Activated CD8-positive, alpha-beta T cell treated with anti-CD3 and anti-CD28 coated beads for 36 hours (primary cell): Measurements from ENCODE around the gene LYL1. TPM values are rescaled to one million over a fixed set of nuclear protein-coding genes. Genes with fewer than 3 reads are reported as not detected.

Source experiments
- ATAC-seq: fragments of 200-7000 bp; cut with Tn5 transposase; one replicate; pipeline ENCODE4 v1.10.0; 2021; ENCODE audit warnings: mild to moderate bottlenecking, moderate library complexity
- CTCF ChIA-PET: fragments of 350-600 bp; sonication (Branson Sonifier 250); formaldehyde crosslinking; loops from one replicate; lab custom pipeline; 2021; ENCODE audit warnings: antibody characterized with exemption; lab: Charles Lee
- POLR2A ChIA-PET: fragments of 350-600 bp; sonication (Branson Sonifier 250); formaldehyde crosslinking; loops from one replicate; lab custom pipeline; 2021; ENCODE audit warnings: antibody characterized with exemption; lab: Charles Lee
- DNase-seq: peaks from one replicate; pipeline ENCODE4 v3.0.0-alpha.2; 2020
- H3K27ac Mint-ChIP-seq: one replicate; pipeline ENCODE4 v1.8.0; 2021; ENCODE audit warnings: mild to moderate bottlenecking, mixed read lengths
- H3K27me3 Mint-ChIP-seq: one replicate; pipeline ENCODE4 v1.8.0; 2021; ENCODE audit warnings: mixed read lengths
- H3K36me3 Mint-ChIP-seq: one replicate; pipeline ENCODE4 v1.8.0; 2021; ENCODE audit warnings: low read depth, mixed read lengths
- H3K4me1 Mint-ChIP-seq: one replicate; pipeline ENCODE4 v1.8.0; 2021; ENCODE audit warnings: low read depth, mixed read lengths
- H3K4me3 Mint-ChIP-seq: one replicate; pipeline ENCODE4 v1.8.0; 2021; ENCODE audit warnings: mild to moderate bottlenecking, moderate library complexity, mixed read lengths
- H3K9me3 Mint-ChIP-seq: one replicate; pipeline ENCODE4 v1.8.0; 2021; ENCODE audit warnings: mixed read lengths
- CTCF ChIP-seq: fragments of 200-600 bp; IDR thresholded peaks from one replicate; pipeline ENCODE4 v1.8.0; 2022; ENCODE audit warnings: antibody characterized with exemption, mild to moderate bottlenecking
- intact Hi-C: fragments of 100-400 bp; cut with micrococcal nuclease; formaldehyde crosslinking; loops from one replicate; pipeline ENCODE4 v1.10.0; 2022
- total RNA-seq, 2 experiments: library from RNA; stranded (reverse); gene quantifications; one replicate each; pipeline ENCODE4 v1.2.3, GENCODE V29; 2021

LYL1 gene
- total RNA-seq, 2 experiments from 2014 or later, result 3.9 to 4.8 TPM

GRCh38 chr19:13083008-13083404 lies 19.7 kb downstream of the LYL1 start:
- no peak for DNase-seq
- ATAC-seq, result no peak
- Mint-ChIP-seq H3K9me3 (no peaks in the 10 kb centered on the region), H3K4me3 (no peak overlapping the region), H3K36me3 (no peaks in the 10 kb centered on the region), H3K27ac (no peak overlapping the region), H3K4me1 (no peaks in the 10 kb centered on the region), H3K27me3 (no peaks in the 10 kb centered on the region)
- no peak for TF ChIP-seq CTCF
- intact Hi-C loops, result no loop called here
- POLR2A ChIA-PET, result no interaction called here
- CTCF ChIA-PET, result interaction anchor here (0.6 to 4.7 kb wide), 5 partner anchors 21 to 254 kb away, joined by 3 to 29 read pairs (median 3); no protein-coding TSS in a partner anchor

- intact Hi-C loops, result no loop called here
- Mint-ChIP-seq H3K9me3 (no peaks in the 10 kb centered on the region), H3K27me3 (no peaks in the 10 kb centered on the region), H3K4me3 (no peak overlapping the region), H3K27ac (no peak overlapping the region), H3K4me1 (no peaks in the 10 kb centered on the region), H3K36me3 (no peaks in the 10 kb centered on the region)
- TF ChIP-seq CTCF, result no peak
- DNase-seq (no peak), ATAC-seq (no peak)
- CTCF ChIA-PET, result interaction anchor here (0.6 to 4.7 kb wide), 4 partner anchors 21 to 254 kb away, joined by 3 to 29 read pairs (median 4); no protein-coding TSS in a partner anchor
- POLR2A ChIA-PET, result no interaction called here
Observed at GRCh38 chr19:13082192-13083007, 20.3 kb downstream of the LYL1 start.

- POLR2A ChIA-PET, result no interaction called here
Observed at GRCh38 chr19:13079542-13079986, 23.1 kb downstream of the LYL1 start.

GRCh38 chr19:13078897-13079541 lies 23.6 kb downstream of the LYL1 start:
- H3K4me1 Mint-ChIP-seq, result no peaks in the 10 kb centered on the region
- no peak overlapping the region for H3K4me3 Mint-ChIP-seq
- ChIA-PET POLR2A (no interaction called here), CTCF (interaction anchor here (0.9 to 1.7 kb wide), 6 partner anchors 15 to 114 kb away, joined by 3 to 5 read pairs (median 3); no protein-coding TSS in a partner anchor)
- no peak for DNase-seq
- TF ChIP-seq CTCF, result no peak
- H3K27me3 Mint-ChIP-seq, result no peaks in the 10 kb centered on the region
- ATAC-seq, result no peak
- H3K27ac Mint-ChIP-seq, result no peak overlapping the region
- no peaks in the 10 kb centered on the region for H3K36me3 Mint-ChIP-seq
- intact Hi-C loops, result no loop called here
- no peaks in the 10 kb centered on the region for H3K9me3 Mint-ChIP-seq

More at GRCh38 chr19:13079542-13079986, 23.1 kb downstream of the LYL1 start:
- TF ChIP-seq CTCF, result no peak
- intact Hi-C loops, result no loop called here
- Mint-ChIP-seq H3K4me3 (no peak overlapping the region), H3K36me3 (no peaks in the 10 kb centered on the region), H3K27me3 (no peaks in the 10 kb centered on the region), H3K4me1 (no peaks in the 10 kb centered on the region), H3K27ac (no peak overlapping the region), H3K9me3 (no peaks in the 10 kb centered on the region)
- CTCF ChIA-PET, result interaction anchor here (0.9 to 1.7 kb wide), 6 partner anchors 15 to 115 kb away, joined by 3 to 5 read pairs (median 3); no protein-coding TSS in a partner anchor
- ATAC-seq (no peak), DNase-seq (no peak)

- Mint-ChIP-seq H3K36me3 (no peaks in the 10 kb centered on the region), H3K27me3 (no peaks in the 10 kb centered on the region), H3K9me3 (no peaks in the 10 kb centered on the region), H3K27ac (no peak overlapping the region), H3K4me3 (no peak overlapping the region), H3K4me1 (no peaks in the 10 kb centered on the region)
- ATAC-seq (no peak), DNase-seq (no peak)
- POLR2A ChIA-PET, result no interaction called here
- CTCF ChIA-PET, result interaction anchor here (1.2 to 1.7 kb wide), 4 partner anchors 16 to 101 kb away, joined by 3 to 5 read pairs (median 4); no protein-coding TSS in a partner anchor
- no peak for TF ChIP-seq CTCF
- intact Hi-C loops, result no loop called here
Observed at GRCh38 chr19:13078381-13078780, 24.3 kb downstream of the LYL1 start.
